ENCODE measurements around the gene C11orf86.

DNA sequence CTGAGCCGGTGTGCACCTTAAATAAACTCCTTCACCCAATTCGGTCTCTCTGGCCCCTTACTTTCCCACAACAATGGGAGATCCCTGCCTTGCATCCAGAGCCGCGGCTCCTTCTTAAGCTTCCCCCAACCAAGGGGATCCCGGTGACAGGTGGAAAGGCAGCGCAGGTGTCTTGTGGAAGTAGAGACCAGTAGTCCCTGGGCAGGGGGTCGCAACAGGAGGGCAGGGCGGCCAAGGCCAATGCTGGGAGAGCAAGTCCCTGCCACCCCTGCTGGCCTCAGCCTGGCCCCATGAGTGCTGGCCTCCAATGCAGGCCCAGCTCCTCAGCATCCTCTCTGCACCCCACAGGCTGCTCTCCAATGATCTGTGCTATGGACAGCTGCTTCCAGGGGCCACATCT, 39.9 kb downstream of the C11orf86 start:
- TF ChIP-seq, protein P1, sequence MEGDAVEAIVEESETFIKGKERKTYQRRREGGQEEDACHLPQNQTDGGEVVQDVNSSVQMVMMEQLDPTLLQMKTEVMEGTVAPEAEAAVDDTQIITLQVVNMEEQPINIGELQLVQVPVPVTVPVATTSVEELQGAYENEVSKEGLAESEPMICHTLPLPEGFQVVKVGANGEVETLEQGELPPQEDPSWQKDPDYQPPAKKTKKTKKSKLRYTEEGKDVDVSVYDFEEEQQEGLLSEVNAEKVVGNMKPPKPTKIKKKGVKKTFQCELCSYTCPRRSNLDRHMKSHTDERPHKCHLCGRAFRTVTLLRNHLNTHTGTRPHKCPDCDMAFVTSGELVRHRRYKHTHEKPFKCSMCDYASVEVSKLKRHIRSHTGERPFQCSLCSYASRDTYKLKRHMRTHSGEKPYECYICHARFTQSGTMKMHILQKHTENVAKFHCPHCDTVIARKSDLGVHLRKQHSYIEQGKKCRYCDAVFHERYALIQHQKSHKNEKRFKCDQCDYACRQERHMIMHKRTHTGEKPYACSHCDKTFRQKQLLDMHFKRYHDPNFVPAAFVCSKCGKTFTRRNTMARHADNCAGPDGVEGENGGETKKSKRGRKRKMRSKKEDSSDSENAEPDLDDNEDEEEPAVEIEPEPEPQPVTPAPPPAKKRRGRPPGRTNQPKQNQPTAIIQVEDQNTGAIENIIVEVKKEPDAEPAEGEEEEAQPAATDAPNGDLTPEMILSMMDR (IDR thresholded peaks at IDR 0.05), result no peak
- TF ChIP-seq POLR2AphosphoS5 (IDR thresholded peaks at IDR 0.05; ENCODE audit: low read depth, low read length) (no peak), SIN3A (IDR thresholded peaks at IDR 0.05; ENCODE audit: borderline replicate concordance, insufficient read depth, low read depth, low read length) (no peak), TCF7L2 (IDR thresholded peaks at IDR 0.05; ENCODE audit: low read depth, low read length) (no peak)
- TF ChIP-seq, protein P2, sequence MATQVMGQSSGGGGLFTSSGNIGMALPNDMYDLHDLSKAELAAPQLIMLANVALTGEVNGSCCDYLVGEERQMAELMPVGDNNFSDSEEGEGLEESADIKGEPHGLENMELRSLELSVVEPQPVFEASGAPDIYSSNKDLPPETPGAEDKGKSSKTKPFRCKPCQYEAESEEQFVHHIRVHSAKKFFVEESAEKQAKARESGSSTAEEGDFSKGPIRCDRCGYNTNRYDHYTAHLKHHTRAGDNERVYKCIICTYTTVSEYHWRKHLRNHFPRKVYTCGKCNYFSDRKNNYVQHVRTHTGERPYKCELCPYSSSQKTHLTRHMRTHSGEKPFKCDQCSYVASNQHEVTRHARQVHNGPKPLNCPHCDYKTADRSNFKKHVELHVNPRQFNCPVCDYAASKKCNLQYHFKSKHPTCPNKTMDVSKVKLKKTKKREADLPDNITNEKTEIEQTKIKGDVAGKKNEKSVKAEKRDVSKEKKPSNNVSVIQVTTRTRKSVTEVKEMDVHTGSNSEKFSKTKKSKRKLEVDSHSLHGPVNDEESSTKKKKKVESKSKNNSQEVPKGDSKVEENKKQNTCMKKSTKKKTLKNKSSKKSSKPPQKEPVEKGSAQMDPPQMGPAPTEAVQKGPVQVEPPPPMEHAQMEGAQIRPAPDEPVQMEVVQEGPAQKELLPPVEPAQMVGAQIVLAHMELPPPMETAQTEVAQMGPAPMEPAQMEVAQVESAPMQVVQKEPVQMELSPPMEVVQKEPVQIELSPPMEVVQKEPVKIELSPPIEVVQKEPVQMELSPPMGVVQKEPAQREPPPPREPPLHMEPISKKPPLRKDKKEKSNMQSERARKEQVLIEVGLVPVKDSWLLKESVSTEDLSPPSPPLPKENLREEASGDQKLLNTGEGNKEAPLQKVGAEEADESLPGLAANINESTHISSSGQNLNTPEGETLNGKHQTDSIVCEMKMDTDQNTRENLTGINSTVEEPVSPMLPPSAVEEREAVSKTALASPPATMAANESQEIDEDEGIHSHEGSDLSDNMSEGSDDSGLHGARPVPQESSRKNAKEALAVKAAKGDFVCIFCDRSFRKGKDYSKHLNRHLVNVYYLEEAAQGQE (IDR thresholded peaks at IDR 0.05; ENCODE audit: insufficient read depth in 1 of 2, low read depth in 2 of 2, low read length in 1 of 2), result no peak
